B cell (primary cell): ENCODE results near the gene ARG1. TPM values are rescaled to one million over a fixed set of nuclear protein-coding genes. Genes with fewer than 3 reads are reported as not detected.
A peak's percentile ranks its signal among the peaks of the same experiment; 100 is the strongest.

ENCODE experiments used
- ATAC-seq: fragments of 200-7000 bp; cut with Tn5 transposase; one replicate; pipeline ENCODE4 v1.10.0; 2021; ENCODE audit warnings: low read depth, mild to moderate bottlenecking, moderate number of reproducible peaks, moderate library complexity
- CTCF ChIA-PET: fragments of 350-600 bp; sonication (Branson Sonifier 250); formaldehyde crosslinking; loops from one replicate; lab custom pipeline; 2021; ENCODE audit warnings: antibody characterized with exemption, inconsistent platforms; lab: Charles Lee
- POLR2A ChIA-PET: fragments of 350-600 bp; sonication (Branson Sonifier 250); formaldehyde crosslinking; loops from one replicate; lab custom pipeline; 2021; ENCODE audit warnings: antibody characterized with exemption; lab: Charles Lee
- DNase-seq: peaks from one replicate; pipeline ENCODE4 v3.0.0; 2013
- H2AFZ ChIP-seq: 2 replicates; pipeline ENCODE4 v1.6.1; 2012; ENCODE audit warnings: mild to moderate bottlenecking, low read depth, low read length; ENCODE audit not compliant: insufficient read depth, poor library complexity, severe bottlenecking
- H3K27ac ChIP-seq, 2 donors: 1 replicate in 1 of 2; 2 replicates in 1 of 2; pipeline ENCODE4 v1.5.1; 2012 to 2013; ENCODE audit warnings: low read length in 2 of 2, mild to moderate bottlenecking in 2 of 2, moderate library complexity in 1 of 2
- H3K27me3 ChIP-seq, 4 experiments: fragments of 200-600 bp in 1 of 4; sonication (generic) in 1 of 4; replicated peaks in 1 of 4; 1 replicate in 2 of 4; 2 replicates in 2 of 4; pipeline versions ENCODE4 v1.6.1 to v1.7.0; 2013 to 2016; ENCODE audit warnings: low read length in 3 of 4, mild to moderate bottlenecking in 2 of 4, mixed read lengths in 1 of 4, moderate library complexity in 1 of 4; ENCODE audit not compliant: insufficient read depth in 4 of 4, control insufficient read depth in 3 of 4; ENCODE audit errors: control extremely low read depth in 1 of 4
- H3K36me3 ChIP-seq, 2 experiments: replicated peaks in 1 of 2; 1 replicate in 1 of 2; 2 replicates in 1 of 2; pipeline versions ENCODE4 v1.6.1 to v1.7.1; 2013; ENCODE audit warnings: low read length in 1 of 2; ENCODE audit not compliant: insufficient read depth in 2 of 2, control insufficient read depth in 1 of 2; ENCODE audit errors: control extremely low read depth in 1 of 2, extremely low read depth in 1 of 2
- H3K4me1 ChIP-seq, 2 donors: fragments of 200-600 bp in 1 of 2; sonication (generic) in 1 of 2; 1 replicate in 1 of 2; 2 replicates in 1 of 2; pipeline versions ENCODE4 v1.5.1 to v1.6.1; 2013 to 2017; ENCODE audit warnings: low read length in 2 of 2; ENCODE audit not compliant: control insufficient read depth in 2 of 2, insufficient read depth in 2 of 2
- H3K4me2 ChIP-seq: replicated peaks from 2 replicates; pipeline ENCODE3; 2012; ENCODE audit warnings: mild to moderate bottlenecking, low read depth, low read length; ENCODE audit not compliant: poor library complexity, severe bottlenecking
- H3K4me3 ChIP-seq, 5 experiments: fragments of 200-600 bp in 1 of 5; sonication (generic) in 1 of 5; 1 replicate in 3 of 5; 2 replicates in 2 of 5; pipeline versions ENCODE4 v1.5.1 to v1.7.0; 2011 to 2016; ENCODE audit warnings: low read length in 4 of 5, mild to moderate bottlenecking in 4 of 5, low read depth in 2 of 5, control low read depth in 1 of 5, moderate library complexity in 1 of 5; ENCODE audit not compliant: insufficient read depth in 1 of 5; ENCODE audit errors: control extremely low read depth in 1 of 5, extremely low read depth in 1 of 5
- H3K79me2 ChIP-seq: fragments of 200-600 bp; sonication (generic); one replicate; pipeline ENCODE4 v1.6.0; 2016; ENCODE audit warnings: low read length; ENCODE audit not compliant: control insufficient read depth, insufficient read depth
- H3K9ac ChIP-seq: fragments of 200-600 bp; sonication (generic); 2 replicates; pipeline ENCODE4 v1.6.1; 2017; ENCODE audit warnings: mild to moderate bottlenecking, low read length, moderate library complexity
- H3K9me3 ChIP-seq, 3 donors: one replicate each; pipeline versions ENCODE4 v1.6.1 to v1.7.1; 2013; ENCODE audit warnings: low read length in 2 of 3; ENCODE audit not compliant: control insufficient read depth in 2 of 3, insufficient read depth in 1 of 3; ENCODE audit errors: control extremely low read depth in 1 of 3
- H4K20me1 ChIP-seq: 2 replicates; pipeline ENCODE4 v1.6.0; 2012; ENCODE audit warnings: mild to moderate bottlenecking, low read length; ENCODE audit not compliant: insufficient read depth, control insufficient read depth, poor library complexity, severe bottlenecking
- H3K27ac Mint-ChIP-seq: one replicate; pipeline ENCODE4 v1.8.0; 2021; ENCODE audit warnings: mixed read lengths
- H3K27me3 Mint-ChIP-seq: one replicate; pipeline ENCODE4 v1.8.0; 2021; ENCODE audit warnings: mixed read lengths
- H3K4me1 Mint-ChIP-seq: one replicate; pipeline ENCODE4 v1.8.0; 2021; ENCODE audit warnings: mixed read lengths
- H3K4me3 Mint-ChIP-seq: one replicate; pipeline ENCODE4 v1.8.0; 2021; ENCODE audit warnings: mixed read lengths
- H3K9me3 Mint-ChIP-seq: one replicate; pipeline ENCODE4 v1.8.0; 2022; ENCODE audit warnings: mixed read lengths; ENCODE audit not compliant: insufficient read depth
- EZH2 ChIP-seq: IDR thresholded peaks from 2 replicates; pipeline ENCODE4 v1.6.1; 2012; ENCODE audit warnings: borderline replicate concordance, low read depth, mild to moderate bottlenecking, moderate library complexity, low read length; ENCODE audit not compliant: insufficient read depth, poor library complexity, severe bottlenecking
- WGBS: methylation state at CpG from one replicate; pipeline ENCODE4 v1.1.5; 2013; ENCODE audit warnings: missing lambda C conversion rate; ENCODE audit not compliant: insufficient coverage; 5-methylcytosine and 5-hydroxymethylcytosine counted together
- intact Hi-C: fragments of 100-400 bp; cut with micrococcal nuclease; formaldehyde crosslinking; loops from one replicate; pipeline ENCODE4 v1.10.0; 2022
- polyA minus RNA-seq: library from RNA; depleted of rRNA, polyadenylated mRNA; stranded (reverse); fragments of >200 nt; gene quantifications from 2 replicates; pipeline ENCODE4 v1.2.3, GENCODE V29; 2012
- polyA plus RNA-seq: library from polyadenylated mRNA; depleted of rRNA; stranded (reverse); fragments of >200 nt; gene quantifications from 2 replicates; pipeline ENCODE4 v1.2.3, GENCODE V29; 2012
- total RNA-seq, 2 donors: library from RNA; stranded (reverse); fragments of 120-200 nt in 1 of 2; gene quantifications; 1 replicate in 1 of 2; 2 replicates in 1 of 2; pipeline versions ENCODE4 v1.2.3 to v1.2.4, GENCODE V29; 2013 to 2022
- TF ChIP-seq, protein P1 (sequence below): fragments of 200-600 bp; IDR thresholded peaks from one replicate; pipeline ENCODE4 v1.8.0; 2022; ENCODE audit warnings: antibody characterized with exemption, mild to moderate bottlenecking

The ARG1 gene
- total RNA-seq, result not detected in 2 replicates
- total RNA-seq (2013), result 0.12 TPM
- not detected in 2 replicates for polyA plus RNA-seq
- polyA minus RNA-seq, result not detected in 2 replicates

DNA sequence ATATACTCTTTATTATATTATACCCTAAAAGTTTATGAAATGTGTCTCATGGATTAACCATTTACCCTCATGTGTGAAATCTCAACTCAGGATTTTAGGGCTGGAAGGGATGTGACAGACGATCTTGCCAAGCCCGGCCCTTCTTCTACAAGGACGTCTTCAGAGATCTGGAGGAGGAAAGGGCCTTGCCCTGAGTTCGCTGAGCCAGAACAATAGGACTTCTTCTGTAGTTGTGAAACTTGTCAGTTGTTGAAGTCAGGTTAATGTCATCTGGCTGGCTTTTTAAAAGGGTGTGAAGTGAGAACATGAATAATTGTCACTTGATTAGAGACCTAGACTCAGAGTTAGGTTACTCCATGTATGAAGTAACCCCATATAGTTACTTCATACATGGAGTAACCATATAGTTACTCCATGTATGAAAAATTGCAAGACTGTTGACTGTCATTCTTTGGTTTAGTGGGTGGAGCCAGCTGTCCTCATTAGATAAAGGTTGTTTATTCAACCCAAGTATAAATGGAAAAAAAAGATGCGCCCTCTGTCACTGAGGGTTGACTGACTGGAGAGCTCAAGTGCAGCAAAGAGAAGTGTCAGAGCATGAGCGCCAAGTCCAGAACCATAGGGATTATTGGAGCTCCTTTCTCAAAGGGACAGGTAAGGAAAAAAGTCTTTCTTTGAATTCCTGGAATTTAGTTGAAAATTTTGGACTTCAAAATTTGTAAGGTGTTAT lies at the start of gene ARG1:
Gene ARG1 (plus strand): TSS at position 541 of the 730 bp plus-strand sequence. CDS start 57 bp downstream, at position 598.
- POLR2A ChIA-PET, result no interaction called here
- H3K9ac ChIP-seq, result no peak within 1 kb of the TSS

More for the DNA sequence above, at the start of gene ARG1:
- Histone ChIP-seq H3K36me3 (peaks cover 1 to 3% of the 10 kb centered on the region in 2 experiments), H3K27me3 (no peaks in the 10 kb centered on the region), H3K27ac (no peak within 1 kb of the TSS), H3K4me3 (peak within 1 kb of the TSS in 1 of 5 experiments; percentile 48), H3K4me2 (no peak within 1 kb of the TSS), H3K4me1 (no peaks in the 10 kb centered on the region), H3K79me2 (no peaks in the 10 kb centered on the region), H4K20me1 (no peaks in the 10 kb centered on the region), H2AFZ (no peak within 1 kb of the TSS), H3K9me3 (no peaks in the 10 kb centered on the region)
- Mint-ChIP-seq H3K4me3 (no peak within 1 kb of the TSS), H3K27me3 (no peaks in the 10 kb centered on the region), H3K9me3 (no peaks in the 10 kb centered on the region), H3K27ac (no peak within 1 kb of the TSS), H3K4me1 (peaks cover 5% of the 10 kb centered on the region)
- ATAC-seq (no peak), DNase-seq (no peak)
- TF ChIP-seq, protein P1, sequence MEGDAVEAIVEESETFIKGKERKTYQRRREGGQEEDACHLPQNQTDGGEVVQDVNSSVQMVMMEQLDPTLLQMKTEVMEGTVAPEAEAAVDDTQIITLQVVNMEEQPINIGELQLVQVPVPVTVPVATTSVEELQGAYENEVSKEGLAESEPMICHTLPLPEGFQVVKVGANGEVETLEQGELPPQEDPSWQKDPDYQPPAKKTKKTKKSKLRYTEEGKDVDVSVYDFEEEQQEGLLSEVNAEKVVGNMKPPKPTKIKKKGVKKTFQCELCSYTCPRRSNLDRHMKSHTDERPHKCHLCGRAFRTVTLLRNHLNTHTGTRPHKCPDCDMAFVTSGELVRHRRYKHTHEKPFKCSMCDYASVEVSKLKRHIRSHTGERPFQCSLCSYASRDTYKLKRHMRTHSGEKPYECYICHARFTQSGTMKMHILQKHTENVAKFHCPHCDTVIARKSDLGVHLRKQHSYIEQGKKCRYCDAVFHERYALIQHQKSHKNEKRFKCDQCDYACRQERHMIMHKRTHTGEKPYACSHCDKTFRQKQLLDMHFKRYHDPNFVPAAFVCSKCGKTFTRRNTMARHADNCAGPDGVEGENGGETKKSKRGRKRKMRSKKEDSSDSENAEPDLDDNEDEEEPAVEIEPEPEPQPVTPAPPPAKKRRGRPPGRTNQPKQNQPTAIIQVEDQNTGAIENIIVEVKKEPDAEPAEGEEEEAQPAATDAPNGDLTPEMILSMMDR, result no peak
- TF ChIP-seq EZH2, result no peak
- CTCF ChIA-PET, result no interaction called here
- intact Hi-C loops, result no loop called here
- 88% methylated on average over 6 of the region's 6 CpGs for WGBS
